H9 (cell line): Measurements from ENCODE around the gene SPRR1A. TPM values are rescaled to one million over a fixed set of nuclear protein-coding genes. Genes with fewer than 3 reads are reported as not detected.

Experiments
- DNase-seq: peaks from one replicate; pipeline ENCODE4 v3.0.0-alpha.2; 2017
- H2AFZ ChIP-seq: one replicate; pipeline ENCODE4 v1.6.1; 2013; ENCODE audit warnings: mild to moderate bottlenecking, low read length, control low read depth, moderate library complexity
- H2AK5ac ChIP-seq: 2 replicates; pipeline ENCODE4 v1.6.1; 2013; ENCODE audit warnings: low read length, control low read depth, mixed read lengths; ENCODE audit not compliant: insufficient read length
- H2BK120ac ChIP-seq: one replicate; pipeline ENCODE4 v1.6.1; 2013; ENCODE audit warnings: low read depth, mild to moderate bottlenecking, low read length, control low read depth, inconsistent platforms; ENCODE audit not compliant: poor library complexity, severe bottlenecking
- H2BK12ac ChIP-seq: 2 replicates; pipeline ENCODE4 v1.6.1; 2013; ENCODE audit warnings: low read length, control low read depth, mixed read lengths, low read depth; ENCODE audit not compliant: insufficient read length
- H2BK15ac ChIP-seq: 2 replicates; pipeline ENCODE4 v1.6.1; 2013; ENCODE audit warnings: low read depth, low read length, control low read depth
- H2BK20ac ChIP-seq: one replicate; pipeline ENCODE4 v1.6.1; 2013; ENCODE audit warnings: low read depth, mild to moderate bottlenecking, low read length, control low read depth, inconsistent platforms; ENCODE audit not compliant: poor library complexity, severe bottlenecking
- H2BK5ac ChIP-seq: 2 replicates; pipeline ENCODE4 v1.6.1; 2013; ENCODE audit warnings: low read length, control low read depth, mixed read lengths; ENCODE audit not compliant: insufficient read length
- H3K14ac ChIP-seq: 2 replicates; pipeline ENCODE4 v1.6.1; 2013; ENCODE audit warnings: low read length, control low read depth; ENCODE audit not compliant: insufficient read depth
- H3K18ac ChIP-seq: 2 replicates; pipeline ENCODE4 v1.6.1; 2013; ENCODE audit warnings: low read depth, mild to moderate bottlenecking, mixed read lengths, low read length, control low read depth; ENCODE audit not compliant: insufficient read length
- H3K23ac ChIP-seq: 2 replicates; pipeline ENCODE4 v1.6.1; 2013; ENCODE audit warnings: low read length, control low read depth, mixed read lengths, low read depth; ENCODE audit not compliant: insufficient read length
- H3K23me2 ChIP-seq: 2 replicates; pipeline ENCODE4 v1.6.1; 2013; ENCODE audit warnings: low read depth, mild to moderate bottlenecking, mixed read lengths, low read length, control low read depth; ENCODE audit not compliant: insufficient read length, poor library complexity, severe bottlenecking
- H3K27ac ChIP-seq: 2 replicates; pipeline ENCODE4 v1.5.1; 2013; ENCODE audit warnings: low read length, control low read depth, mixed read lengths, low read depth; ENCODE audit not compliant: insufficient read length
- H3K27me3 ChIP-seq: 2 replicates; pipeline ENCODE4 v1.6.1; 2013; ENCODE audit warnings: low read length, control low read depth, inconsistent platforms; ENCODE audit not compliant: insufficient read depth
- H3K4ac ChIP-seq: 2 replicates; pipeline ENCODE4 v1.6.1; 2013; ENCODE audit warnings: low read depth, mild to moderate bottlenecking, control low read depth, inconsistent platforms, low read length, moderate library complexity
- H3K4me1 ChIP-seq: 2 replicates; pipeline ENCODE4 v1.6.1; 2013; ENCODE audit warnings: low read length, control low read depth, inconsistent platforms; ENCODE audit not compliant: insufficient read depth
- H3K4me2 ChIP-seq: 2 replicates; pipeline ENCODE4 v1.6.1; 2013; ENCODE audit warnings: low read length, control low read depth, mixed read lengths; ENCODE audit not compliant: insufficient read length, insufficient read depth
- H3K56ac ChIP-seq: 2 replicates; pipeline ENCODE4 v1.6.1; 2013; ENCODE audit warnings: low read depth, mild to moderate bottlenecking, mixed read lengths, low read length, control low read depth; ENCODE audit not compliant: insufficient read length
- H3K79me1 ChIP-seq: 2 replicates; pipeline ENCODE4 v1.6.1; 2013; ENCODE audit warnings: low read depth, mild to moderate bottlenecking, moderate library complexity, low read length, control low read depth, inconsistent platforms; ENCODE audit not compliant: insufficient read depth, poor library complexity, severe bottlenecking
- H3K79me2 ChIP-seq: 2 replicates; pipeline ENCODE4 v1.6.1; 2013; ENCODE audit warnings: low read length, control low read depth, inconsistent platforms; ENCODE audit not compliant: insufficient read depth
- H3K9ac ChIP-seq: 2 replicates; pipeline ENCODE4 v1.6.1; 2013; ENCODE audit warnings: low read length, control low read depth, mixed read lengths; ENCODE audit not compliant: insufficient read length; ENCODE audit errors: extremely low read depth
- H3K9me3 ChIP-seq: one replicate; pipeline ENCODE4 v1.6.1; 2013; ENCODE audit warnings: low read depth, low read length, inconsistent platforms; ENCODE audit not compliant: control insufficient read depth
- H3T11ph ChIP-seq: one replicate; pipeline ENCODE4 v1.6.1; 2013; ENCODE audit warnings: mild to moderate bottlenecking, low read length, control low read depth, inconsistent platforms
- H4K20me1 ChIP-seq: one replicate; pipeline ENCODE4 v1.6.1; 2013; ENCODE audit not compliant: control insufficient read depth, insufficient read length, insufficient read depth
- H4K5ac ChIP-seq: 2 replicates; pipeline ENCODE4 v1.6.1; 2013; ENCODE audit warnings: low read depth, mild to moderate bottlenecking, mixed read lengths, low read length, control low read depth; ENCODE audit not compliant: insufficient read length
- H4K8ac ChIP-seq: replicated peaks from 2 replicates; pipeline ENCODE4 v1.6.1; 2013; ENCODE audit warnings: low read length, control low read depth, mixed read lengths, low read depth; ENCODE audit not compliant: insufficient read length
- H4K91ac ChIP-seq: 2 replicates; pipeline ENCODE4 v1.6.1; 2013; ENCODE audit warnings: low read depth, mild to moderate bottlenecking, moderate library complexity, mixed read lengths, low read length, control low read depth; ENCODE audit not compliant: insufficient read length
- H3K27ac Mint-ChIP-seq, 3 experiments: 2 replicates in 2 of 3; 3 replicates in 1 of 3; pipeline ENCODE4 v1.8.0; 2020 to 2021; ENCODE audit warnings: mixed read lengths in 3 of 3, mild to moderate bottlenecking in 1 of 3, moderate library complexity in 1 of 3
- H3K27me3 Mint-ChIP-seq: 2 replicates; pipeline ENCODE4 v1.8.0; 2021; ENCODE audit warnings: low read depth, mild to moderate bottlenecking, moderate library complexity, mixed read lengths
- H3K36me3 Mint-ChIP-seq, 3 experiments: 2 replicates in 2 of 3; 3 replicates in 1 of 3; pipeline ENCODE4 v1.8.0; 2020 to 2021; ENCODE audit warnings: low read depth in 3 of 3, mixed read lengths in 3 of 3; ENCODE audit not compliant: insufficient read depth in 1 of 3
- H3K4me1 Mint-ChIP-seq, 2 experiments: 2 replicates each; pipeline ENCODE4 v1.8.0; 2020; ENCODE audit warnings: mixed read lengths in 2 of 2
- H3K4me3 Mint-ChIP-seq, 2 experiments: 2 replicates in 1 of 2; 3 replicates in 1 of 2; pipeline ENCODE4 v1.8.0; 2020 to 2021; ENCODE audit warnings: mild to moderate bottlenecking in 2 of 2, mixed read lengths in 2 of 2, moderate library complexity in 1 of 2
- H3K9me3 Mint-ChIP-seq, 2 experiments: 2 replicates in 1 of 2; 3 replicates in 1 of 2; pipeline ENCODE4 v1.8.0; 2020; ENCODE audit warnings: mild to moderate bottlenecking in 2 of 2, mixed read lengths in 2 of 2, moderate library complexity in 1 of 2
- CTCF ChIP-seq: fragments of 200-600 bp; sonication (generic); conservative IDR thresholded peaks from 3 replicates; pipeline ENCODE4 v1.8.0; 2021; ENCODE audit warnings: antibody characterized with exemption, mild to moderate bottlenecking
- total RNA-seq: library from RNA; stranded (reverse); gene quantifications from 2 replicates; pipeline ENCODE4 v1.2.1, GENCODE V29; 2021

SPRR1A gene
- total RNA-seq, 1 experiment from 2014 or later = not detected

- H3K9ac ChIP-seq = no peak within 1 kb of the TSS
- H4K8ac ChIP-seq = no peak within 1 kb of the TSS
- no peak within 1 kb of the TSS for H2BK5ac ChIP-seq
- H3K27me3 ChIP-seq = no peaks in the 10 kb centered on the region
- no peak within 1 kb of the TSS for H3K56ac ChIP-seq
- no peak for TF ChIP-seq CTCF
- H2BK12ac ChIP-seq = no peak within 1 kb of the TSS
- H2BK15ac ChIP-seq = no peak within 1 kb of the TSS
- no peaks in the 10 kb centered on the region for H3K79me1 ChIP-seq
- peaks cover 3% of the 10 kb centered on the region; the same call in 1 of the 2 replicates for H3K4me1 ChIP-seq
- H3K18ac ChIP-seq = no peak within 1 kb of the TSS
- H4K20me1 ChIP-seq = no peaks in the 10 kb centered on the region
- Mint-ChIP-seq H3K9me3 (no peaks in the 10 kb centered on the region; a peak in 2 of 5 replicates), H3K4me3 (no peak within 1 kb of the TSS), H3K27ac (no peak within 1 kb of the TSS), H3K4me1 (peaks cover 6 to 17% of the 10 kb centered on the region in 2 experiments), H3K36me3 (no peaks in the 10 kb centered on the region), H3K27me3 (no peaks in the 10 kb centered on the region)
- no peak within 1 kb of the TSS for H2AFZ ChIP-seq
- no peak within 1 kb of the TSS for H3K4me2 ChIP-seq
- no peak within 1 kb of the TSS for H3K23ac ChIP-seq
- no peak within 1 kb of the TSS for H3K27ac ChIP-seq
- no peak within 1 kb of the TSS for H3K4ac ChIP-seq
- H3K23me2 ChIP-seq = no peaks in the 10 kb centered on the region
- no peak within 1 kb of the TSS for H3T11ph ChIP-seq
- no peak within 1 kb of the TSS for H2AK5ac ChIP-seq
- no peaks in the 10 kb centered on the region for H3K79me2 ChIP-seq
- H2BK20ac ChIP-seq = no peak within 1 kb of the TSS
- no peak within 1 kb of the TSS for H2BK120ac ChIP-seq
- H4K91ac ChIP-seq = no peak within 1 kb of the TSS
- no peak within 1 kb of the TSS for H4K5ac ChIP-seq
- no peaks in the 10 kb centered on the region for H3K9me3 ChIP-seq
- DNase-seq = no peak
- H3K14ac ChIP-seq = no peak within 1 kb of the TSS
These were observed 47.0 kb downstream of the SPRR1A start, which contains the start of gene SPRR1B for GRCh38 chr1:153030895-153031294. Gene SPRR1B (plus strand): TSS chr1:153031203. CDS start chr1:153032346, 1,143 bp downstream.
